Cardiac fibroblast (primary cell): ENCODE data around the gene C8B.

ENCODE experiments used
- DNase-seq, 2 donors: peaks; one replicate each; pipeline versions ENCODE4 v3.0.0 to v3.0.0-alpha.2; 2010; ENCODE audit warnings: low read depth in 2 of 2
- H3K4me3 ChIP-seq, 2 donors: replicated peaks in 1 of 2; 1 replicate in 1 of 2; 2 replicates in 1 of 2; pipeline ENCODE4 v1.5.1; 2011; ENCODE audit warnings: low read depth in 2 of 2, low read length in 2 of 2, mild to moderate bottlenecking in 2 of 2, moderate library complexity in 1 of 2
- CTCF ChIP-seq: IDR thresholded peaks from one replicate; pipeline ENCODE4 v1.5.1; 2011; ENCODE audit warnings: low read depth, mild to moderate bottlenecking, low read length, inconsistent platforms

C8B gene

DNA sequence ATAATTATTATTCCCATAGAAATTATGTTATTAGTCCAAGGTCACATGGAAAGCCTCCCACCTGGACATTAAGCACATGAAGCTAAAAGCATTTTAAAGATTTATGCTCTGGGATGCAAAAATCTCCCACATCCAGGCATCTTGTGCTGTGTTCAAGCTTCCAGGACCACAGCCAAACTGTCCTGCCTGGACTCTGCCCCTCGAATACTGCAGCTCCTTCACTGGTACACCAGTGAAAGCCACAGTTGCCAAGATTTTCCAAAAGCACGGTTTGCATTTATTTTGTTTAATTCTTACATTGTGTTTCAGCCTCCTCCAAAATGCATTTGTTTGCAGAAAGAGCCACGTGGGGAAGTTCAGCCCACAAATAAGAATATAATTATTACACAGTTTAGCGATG, 38.6 kb downstream of the C8B start:
- no peak overlapping the region for H3K4me3 ChIP-seq
- DNase-seq, result no peak
- TF ChIP-seq CTCF, result no peak

DNA sequence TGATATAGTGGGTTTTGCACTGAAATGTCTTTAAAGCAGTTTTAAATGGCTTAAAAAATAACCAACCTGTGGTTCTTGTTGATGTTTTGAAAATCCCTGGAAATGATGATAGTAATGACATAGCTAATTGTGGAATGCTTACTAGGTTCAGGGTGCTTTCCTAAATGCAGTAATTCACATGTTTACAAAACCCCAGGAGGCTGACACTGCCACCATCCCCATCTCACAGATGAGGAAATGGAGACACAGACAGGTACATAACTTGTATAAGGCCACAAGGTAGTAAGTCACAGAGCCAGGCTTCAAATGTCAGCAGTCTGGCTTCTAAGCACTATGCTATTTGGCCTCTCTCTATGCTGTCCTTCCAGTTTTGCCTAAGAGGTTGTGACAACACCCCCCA, 40.6 kb downstream of the C8B start:
- DNase-seq, result peak in 1 of 2 donors; percentile 6

GRCh38 chr1:56924116-56924515, 41.7 kb downstream of the C8B start:
- no peak for TF ChIP-seq CTCF
- no peak overlapping the region for H3K4me3 ChIP-seq
- DNase-seq, result no peak

More for the DNA sequence above, 40.6 kb downstream of the C8B start:
- no peak for TF ChIP-seq CTCF
- no peak overlapping the region for H3K4me3 ChIP-seq

- no peak overlapping the region for H3K4me3 ChIP-seq
- no peak for DNase-seq
- no peak for TF ChIP-seq CTCF
Measured at GRCh38 chr1:56923201-56923600, 42.6 kb downstream of the C8B start.

- no peak for DNase-seq
- no peak overlapping the region for H3K4me3 ChIP-seq
Measured at GRCh38 chr1:56922507-56922906, 43.3 kb downstream of the C8B start.

GRCh38 chr1:56922070-56922469, 43.7 kb downstream of the C8B start:
- TF ChIP-seq CTCF, result no peak
- no peak overlapping the region for H3K4me3 ChIP-seq
- DNase-seq, result no peak

More at GRCh38 chr1:56922507-56922906, 43.3 kb downstream of the C8B start:
- TF ChIP-seq CTCF, result no peak

DNA sequence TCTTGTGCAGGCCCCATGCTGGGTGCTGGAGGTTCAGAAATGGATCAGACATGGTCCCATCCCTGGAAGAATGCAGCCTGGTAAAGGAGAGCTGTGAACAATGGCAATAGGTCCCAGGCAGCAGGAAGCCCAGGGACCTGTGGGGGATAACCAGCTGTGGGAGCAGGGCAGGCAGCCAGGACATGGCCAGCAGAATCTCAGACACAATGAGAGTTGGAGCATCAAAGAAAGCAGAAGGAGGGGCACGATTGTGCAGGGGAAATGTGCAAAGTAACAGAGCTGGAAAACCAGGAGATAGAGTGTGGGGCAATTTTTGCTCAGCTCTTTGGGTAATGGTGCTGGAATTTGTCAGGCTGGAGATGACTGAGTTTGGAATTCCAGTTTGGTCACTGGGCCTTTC, 44.3 kb downstream of the C8B start:
- TF ChIP-seq CTCF, result no peak

More for the DNA sequence above, 44.3 kb downstream of the C8B start:
- H3K4me3 ChIP-seq, result no peak overlapping the region
- DNase-seq, result peak; percentile 22 to 51
